CD8-positive, alpha-beta memory T cell (primary cell): ENCODE results near the gene PLAU. TPM values are rescaled to one million over a fixed set of nuclear protein-coding genes. Genes with fewer than 3 reads are reported as not detected.

Experiments
- CTCF ChIA-PET: fragments of 350-600 bp; sonication (Branson Sonifier 250); formaldehyde crosslinking; loops from one replicate; lab custom pipeline; 2021; ENCODE audit warnings: antibody characterized with exemption; lab: Charles Lee
- POLR2A ChIA-PET: fragments of 350-600 bp; sonication (Branson Sonifier 250); formaldehyde crosslinking; loops from one replicate; lab custom pipeline; 2021; ENCODE audit warnings: antibody characterized with exemption; lab: Charles Lee
- DNase-seq, 5 donors: peaks; one replicate each; pipeline versions ENCODE4 v3.0.0 to v3.0.0-alpha.2; 2020 to 2022; ENCODE audit warnings: mixed read lengths in 1 of 5
- H3K27ac ChIP-seq: one replicate; pipeline ENCODE4 v1.7.0; 2013; ENCODE audit warnings: low read depth, mild to moderate bottlenecking, low read length, moderate library complexity
- H3K27me3 ChIP-seq: 2 replicates; pipeline ENCODE4 v1.7.0; 2013; ENCODE audit warnings: low read length, mild to moderate bottlenecking; ENCODE audit not compliant: insufficient read depth, poor library complexity, severe bottlenecking
- H3K36me3 ChIP-seq: 2 replicates; pipeline ENCODE4 v1.7.0; 2013; ENCODE audit warnings: mild to moderate bottlenecking, low read length, moderate library complexity; ENCODE audit not compliant: insufficient read depth
- H3K4me1 ChIP-seq: 2 replicates; pipeline ENCODE4 v1.7.0; 2013; ENCODE audit warnings: mild to moderate bottlenecking, low read length, moderate library complexity; ENCODE audit not compliant: insufficient read depth
- H3K4me3 ChIP-seq: 2 replicates; pipeline ENCODE4 v1.7.0; 2013; ENCODE audit warnings: mild to moderate bottlenecking, low read length
- H3K9me3 ChIP-seq: 2 replicates; pipeline ENCODE4 v1.7.0; 2013; ENCODE audit warnings: mild to moderate bottlenecking, low read length
- H3K27ac Mint-ChIP-seq, 8 donors: one replicate each; pipeline ENCODE4 v1.8.0; 2020 to 2021; ENCODE audit warnings: mixed read lengths in 8 of 8, mild to moderate bottlenecking in 6 of 8, inconsistent platforms in 3 of 8, moderate library complexity in 3 of 8
- H3K27me3 Mint-ChIP-seq, 2 donors: one replicate each; pipeline ENCODE4 v1.8.0; 2020 to 2021; ENCODE audit warnings: mixed read lengths in 2 of 2, mild to moderate bottlenecking in 1 of 2, moderate library complexity in 1 of 2
- H3K36me3 Mint-ChIP-seq, 3 donors: one replicate each; pipeline ENCODE4 v1.8.0; 2020 to 2021; ENCODE audit warnings: mixed read lengths in 3 of 3, inconsistent platforms in 1 of 3, mild to moderate bottlenecking in 1 of 3
- H3K4me1 Mint-ChIP-seq, 3 donors: one replicate each; pipeline ENCODE4 v1.8.0; 2020 to 2021; ENCODE audit warnings: mixed read lengths in 3 of 3, inconsistent platforms in 1 of 3, mild to moderate bottlenecking in 1 of 3
- H3K4me3 Mint-ChIP-seq, 7 donors: one replicate each; pipeline ENCODE4 v1.8.0; 2020 to 2021; ENCODE audit warnings: mixed read lengths in 7 of 7, mild to moderate bottlenecking in 6 of 7, moderate library complexity in 4 of 7, inconsistent platforms in 2 of 7
- H3K9me3 Mint-ChIP-seq, 5 donors: one replicate each; pipeline ENCODE4 v1.8.0; 2020 to 2022; ENCODE audit warnings: mixed read lengths in 5 of 5, mild to moderate bottlenecking in 3 of 5, moderate library complexity in 2 of 5, inconsistent platforms in 1 of 5
- polyA plus RNA-seq: library from polyadenylated mRNA; unstranded; fragments of 300-500 nt; fragmentation: Illumina TruSeq; gene quantifications from one replicate; pipeline ENCODE4 v1.2.3, GENCODE V29; 2021
- total RNA-seq, 2 experiments: library from RNA; stranded (reverse); gene quantifications; one replicate each; pipeline ENCODE4 v1.2.3, GENCODE V29; 2021

The PLAU gene
- total and polyA plus RNA-seq, 3 experiments from 2014 or later = 1.2 to 1.6 TPM; not detected in 1

- peaks cover 0 to 2% of the 10 kb centered on the region in 2 donors for H3K27me3 Mint-ChIP-seq
- H3K27ac Mint-ChIP-seq = peak overlapping the region in 1 of 8 donors; percentile 64
- no peaks in the 10 kb centered on the region for H3K9me3 Mint-ChIP-seq
- CTCF ChIA-PET = interaction anchor here (1.4 to 14.9 kb wide), 3 partner anchors 10 to 58 kb away, joined by 3 to 260 read pairs (median 6); no protein-coding TSS in a partner anchor
- no peaks in the 10 kb centered on the region for H3K36me3 Mint-ChIP-seq
- no peak overlapping the region for H3K4me3 Mint-ChIP-seq
- Histone ChIP-seq H3K27me3 (no peaks in the 10 kb centered on the region), H3K27ac (no peak overlapping the region), H3K4me1 (peaks cover 8% of the 10 kb centered on the region), H3K36me3 (no peaks in the 10 kb centered on the region), H3K9me3 (no peaks in the 10 kb centered on the region), H3K4me3 (no peak overlapping the region)
- H3K4me1 Mint-ChIP-seq = peaks cover 8 to 11% (median 8%) of the 10 kb centered on the region in 3 donors
- DNase-seq = no peak
- POLR2A ChIA-PET = no interaction called here
These were observed 26.6 kb downstream of the PLAU start for GRCh38 chr10:73937333-73938043.

DNA sequence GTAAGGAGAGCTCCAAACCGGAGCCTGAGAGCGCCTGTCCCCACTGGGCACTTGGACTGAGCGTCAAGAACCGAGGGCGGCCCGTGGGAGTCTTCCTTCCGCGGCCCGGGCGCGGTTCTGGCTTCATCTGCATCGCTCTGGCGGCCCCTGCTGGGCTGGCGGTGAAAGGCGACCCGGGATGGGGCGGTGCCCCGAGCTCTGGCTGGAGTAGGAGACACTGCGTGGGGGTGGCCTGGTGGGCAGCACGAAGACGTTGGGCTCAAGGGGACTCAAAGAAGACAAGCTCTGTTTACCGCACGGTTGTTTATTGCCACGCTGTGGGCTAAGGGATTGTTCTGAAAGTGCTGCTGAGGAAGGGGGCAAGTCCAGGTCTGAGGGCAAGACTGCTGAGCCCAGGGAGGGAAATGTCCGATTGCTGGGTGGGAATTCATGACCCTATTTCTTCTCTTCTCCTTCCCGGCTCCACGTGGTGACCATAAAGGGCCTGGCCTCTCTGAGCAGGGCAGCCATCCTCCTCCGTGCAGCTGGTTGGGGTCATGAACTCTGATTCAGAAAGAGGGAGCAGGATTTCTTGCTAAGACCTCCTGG is 29.8 kb downstream of the PLAU start:
- H3K27ac ChIP-seq = peak overlapping the region; percentile 19
- H3K4me3 ChIP-seq = peak overlapping the region; percentile 44
- H3K9me3 ChIP-seq = no peaks in the 10 kb centered on the region
- Mint-ChIP-seq H3K9me3 (no peaks in the 10 kb centered on the region), H3K27ac (peak overlapping the region in 4 of 8 donors; percentile 15 to 86 (median 72)), H3K36me3 (no peaks in the 10 kb centered on the region), H3K4me3 (peak overlapping the region; percentile 6 to 77 (median 63)), H3K27me3 (peaks cover 0 to 5% of the 10 kb centered on the region in 2 donors), H3K4me1 (peaks cover 6 to 8% (median 7%) of the 10 kb centered on the region in 3 donors)
- CTCF ChIA-PET = interaction anchor here (0.6 to 14.9 kb wide), 56 partner anchors 8 to 169 kb away, joined by 3 to 260 read pairs (median 4); partner anchors contain the start of genes CAMK2G and PLAU
- peaks cover 8% of the 10 kb centered on the region for H3K4me1 ChIP-seq
- no peaks in the 10 kb centered on the region for H3K36me3 ChIP-seq
- no peaks in the 10 kb centered on the region for H3K27me3 ChIP-seq
- peak; percentile 73 to 86 (median 79) for DNase-seq
- POLR2A ChIA-PET = interaction anchor here (0.6 to 1.0 kb wide), 3 partner anchors 20 to 58 kb away, joined by 3 read pairs; no protein-coding TSS in a partner anchor

DNA sequence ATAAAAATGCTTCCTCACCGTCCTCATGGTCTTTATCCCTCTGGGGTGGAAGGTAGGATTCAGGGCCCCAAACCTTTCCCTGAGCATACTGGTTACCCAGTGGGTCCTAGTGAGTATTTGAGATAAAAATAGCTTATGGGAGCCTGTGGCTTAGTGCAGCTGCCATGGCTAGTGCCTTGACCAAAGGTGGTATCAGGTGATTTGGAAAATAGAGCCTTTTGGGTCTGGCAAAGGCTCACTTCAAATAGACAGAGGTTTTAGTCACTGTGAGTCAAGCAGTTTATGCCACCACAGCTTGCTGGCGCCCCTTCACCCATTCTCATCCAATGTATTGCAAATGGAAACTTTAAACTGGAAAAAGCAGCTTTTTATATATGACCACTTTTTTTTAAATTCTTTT is 30.4 kb downstream of the PLAU start:
- peaks cover 6 to 8% (median 7%) of the 10 kb centered on the region in 3 donors for H3K4me1 Mint-ChIP-seq
- H3K4me3 Mint-ChIP-seq = peak overlapping the region in 2 of 7 donors; percentile 6 to 63
- no peaks in the 10 kb centered on the region for H3K9me3 Mint-ChIP-seq
- POLR2A ChIA-PET = interaction anchor here (1.0 kb wide), 2 partner anchors 51 to 59 kb away, joined by 3 read pairs; no protein-coding TSS in a partner anchor
- no peak overlapping the region for H3K4me3 ChIP-seq
- DNase-seq = no peak
- H3K9me3 ChIP-seq = no peaks in the 10 kb centered on the region
- no peaks in the 10 kb centered on the region for H3K36me3 ChIP-seq
- no peak overlapping the region for H3K27ac ChIP-seq
- H3K27me3 Mint-ChIP-seq = peaks cover 0 to 5% of the 10 kb centered on the region in 2 donors
- peak overlapping the region in 2 of 8 donors; percentile 68 to 76 for H3K27ac Mint-ChIP-seq
- CTCF ChIA-PET = interaction anchor here (0.6 to 14.9 kb wide), 50 partner anchors 8 to 168 kb away, joined by 3 to 260 read pairs (median 5); partner anchors contain the start of genes CAMK2G and PLAU
- H3K36me3 Mint-ChIP-seq = no peaks in the 10 kb centered on the region
- H3K4me1 ChIP-seq = peaks cover 8% of the 10 kb centered on the region
- H3K27me3 ChIP-seq = no peaks in the 10 kb centered on the region

DNA sequence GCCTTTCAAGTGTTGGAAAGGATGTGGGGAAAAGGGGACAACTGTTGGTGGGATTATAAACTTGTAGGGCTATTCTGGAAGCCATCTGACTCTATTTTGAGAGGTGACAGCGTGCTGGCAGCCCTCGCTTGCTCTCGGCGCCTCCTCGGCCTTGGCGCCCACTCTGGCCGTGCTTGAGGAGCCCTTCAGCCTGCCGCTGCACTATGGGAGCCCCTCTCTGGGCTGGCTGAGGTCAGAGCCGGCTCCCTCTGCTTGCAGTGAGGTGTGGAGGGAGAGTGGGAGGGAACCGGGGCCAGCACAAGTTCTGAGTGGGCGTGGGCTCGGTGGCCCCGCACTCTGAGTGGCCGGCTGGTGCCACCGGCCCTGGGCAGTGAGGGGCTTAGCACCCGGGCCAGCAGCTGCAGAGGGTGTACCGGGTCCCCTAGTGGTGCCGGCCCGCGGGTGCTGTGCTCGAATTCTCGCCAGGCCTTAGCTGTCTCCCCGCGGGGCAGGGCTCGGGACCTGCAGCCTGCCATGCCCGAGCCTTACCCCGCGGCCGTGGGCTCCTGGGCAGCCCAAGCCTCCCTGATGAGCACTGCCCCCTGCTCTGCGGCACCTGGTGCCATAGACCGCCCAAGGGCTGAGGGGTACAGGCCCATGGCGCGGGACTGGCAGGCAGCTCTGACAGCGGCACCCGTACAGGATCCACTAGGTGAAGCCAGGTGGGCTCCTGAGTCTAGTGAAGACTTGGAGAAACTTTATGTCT is 33.6 kb downstream of the PLAU start:
- ChIA-PET POLR2A (no interaction called here), CTCF (interaction anchor here (1.3 to 14.9 kb wide), 4 partner anchors 12 to 137 kb away, joined by 3 to 260 read pairs (median 43); no protein-coding TSS in a partner anchor)
- Histone ChIP-seq H3K27me3 (no peaks in the 10 kb centered on the region), H3K36me3 (no peaks in the 10 kb centered on the region), H3K4me1 (peaks cover 8% of the 10 kb centered on the region), H3K4me3 (no peak overlapping the region), H3K27ac (no peak overlapping the region), H3K9me3 (no peaks in the 10 kb centered on the region)
- peaks cover 6 to 8% (median 7%) of the 10 kb centered on the region in 3 donors for H3K4me1 Mint-ChIP-seq
- no peaks in the 10 kb centered on the region for H3K36me3 Mint-ChIP-seq
- H3K4me3 Mint-ChIP-seq = no peak overlapping the region
- DNase-seq = no peak
- H3K9me3 Mint-ChIP-seq = no peaks in the 10 kb centered on the region
- peaks cover 0 to 5% of the 10 kb centered on the region in 2 donors for H3K27me3 Mint-ChIP-seq
- no peak overlapping the region for H3K27ac Mint-ChIP-seq

GRCh38 chr10:73946253-73947145 is 35.6 kb downstream of the PLAU start:
- H3K36me3 ChIP-seq = no peaks in the 10 kb centered on the region
- no peak for DNase-seq
- no peaks in the 10 kb centered on the region for H3K9me3 ChIP-seq
- no peak overlapping the region for H3K4me3 ChIP-seq
- POLR2A ChIA-PET = no interaction called here
- CTCF ChIA-PET = interaction anchor here (1.3 to 14.9 kb wide), 3 partner anchors 10 to 68 kb away, joined by 5 to 260 read pairs (median 81); no protein-coding TSS in a partner anchor
- Mint-ChIP-seq H3K4me1 (no peaks in the 10 kb centered on the region), H3K36me3 (no peaks in the 10 kb centered on the region), H3K9me3 (no peaks in the 10 kb centered on the region), H3K27ac (peak overlapping the region in 1 of 8 donors; percentile 52), H3K27me3 (peaks cover 0 to 4% of the 10 kb centered on the region in 2 donors), H3K4me3 (no peak overlapping the region)
- H3K4me1 ChIP-seq = no peaks in the 10 kb centered on the region
- no peak overlapping the region for H3K27ac ChIP-seq
- H3K27me3 ChIP-seq = no peaks in the 10 kb centered on the region

DNA sequence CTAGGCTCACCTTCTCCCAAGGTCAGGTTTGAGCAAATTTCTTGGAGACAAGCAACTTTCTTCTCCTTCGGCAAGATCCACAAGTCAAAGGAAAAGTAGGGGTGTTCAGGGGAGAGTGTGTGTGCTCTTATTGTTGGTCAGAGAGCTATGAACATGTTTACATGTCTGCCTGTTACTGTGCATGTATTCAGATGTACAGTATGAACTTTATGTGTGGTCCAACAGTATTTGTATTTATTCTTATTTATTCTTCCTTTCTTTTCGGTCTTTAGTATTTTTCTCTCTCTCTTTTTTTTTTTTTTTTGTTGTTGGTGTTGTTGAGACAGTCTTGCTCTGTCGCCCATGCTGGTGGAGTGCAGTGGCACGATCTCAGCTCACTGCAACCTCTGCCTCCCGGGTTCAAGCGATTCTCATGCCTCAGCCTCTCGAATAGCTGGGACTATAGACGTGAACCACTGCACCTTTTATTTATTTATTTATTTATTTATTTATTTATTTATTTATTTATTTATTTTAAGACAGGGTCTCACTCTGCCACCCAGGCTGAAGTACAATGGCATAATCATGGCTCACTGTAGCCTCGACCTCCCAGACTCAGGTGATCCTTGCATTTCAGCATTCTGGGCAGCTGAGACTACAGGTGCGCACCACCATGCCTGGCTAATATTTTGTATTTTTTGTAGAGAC is 38.2 kb downstream of the PLAU start:
- no peaks in the 10 kb centered on the region for H3K36me3 ChIP-seq
- H3K4me3 ChIP-seq = no peak overlapping the region
- H3K4me1 ChIP-seq = peaks cover 4% of the 10 kb centered on the region
- H3K36me3 Mint-ChIP-seq = no peaks in the 10 kb centered on the region
- ChIA-PET POLR2A (no interaction called here), CTCF (interaction anchor here (1.0 to 3.4 kb wide), 3 partner anchors 8 to 70 kb away, joined by 3 to 8 read pairs (median 3); no protein-coding TSS in a partner anchor)
- H3K27me3 ChIP-seq = no peaks in the 10 kb centered on the region
- no peak overlapping the region for H3K27ac Mint-ChIP-seq
- peaks cover 6 to 7% (median 7%) of the 10 kb centered on the region in 3 donors for H3K4me1 Mint-ChIP-seq
- no peaks in the 10 kb centered on the region for H3K9me3 ChIP-seq
- H3K27me3 Mint-ChIP-seq = peaks cover 0 to 4% of the 10 kb centered on the region in 2 donors
- no peaks in the 10 kb centered on the region for H3K9me3 Mint-ChIP-seq
- no peak overlapping the region for H3K4me3 Mint-ChIP-seq
- no peak overlapping the region for H3K27ac ChIP-seq
- DNase-seq = no peak
